IMR-90 (cell line): Measurements from ENCODE around the gene NSD2. TPM values are rescaled to one million over a fixed set of nuclear protein-coding genes. Genes with fewer than 3 reads are reported as not detected.

Experiments used
- ATAC-seq: fragments of 200-7000 bp; cut with Tn5 transposase; 2 replicates; pipeline ENCODE4 v1.9.1; 2020; ENCODE audit warnings: low read depth, mild to moderate bottlenecking, moderate library complexity
- BruUV-seq: library from RNA; stranded (reverse); fragments of 400-500 nt; replicated peaks from 2 replicates; lab custom pipeline; 2021; lab: Mats Ljungman, UMichigan
- CTCF ChIA-PET: fragments of 300-600 bp; formaldehyde crosslinking; extraction: SDS; loops from one replicate; lab custom pipeline; 2021; ENCODE audit warnings: antibody characterized with exemption; lab: Yijun Ruan, JAX
- POLR2A ChIA-PET: fragments of 300-600 bp; sonication (Branson Sonifier 250); formaldehyde crosslinking; loops from one replicate; lab custom pipeline; 2022; ENCODE audit warnings: antibody characterized with exemption; ENCODE audit not compliant: unreplicated experiment; lab: Charles Lee
- DNase-seq: peaks from one replicate; pipeline ENCODE4 v3.0.0; 2013
- H2AFZ ChIP-seq: replicated peaks from 2 replicates; pipeline ENCODE3; 2013; ENCODE audit warnings: low read length, mild to moderate bottlenecking; ENCODE audit not compliant: poor library complexity
- H2AK5ac ChIP-seq: 2 replicates; pipeline ENCODE4 v1.6.1; 2013; ENCODE audit warnings: low read depth, low read length, inconsistent platforms
- H2AK9ac ChIP-seq: replicated peaks from 2 replicates; pipeline ENCODE3; 2013; ENCODE audit warnings: mild to moderate bottlenecking, low read depth, low read length, moderate library complexity; ENCODE audit not compliant: poor library complexity
- H2BK120ac ChIP-seq: 2 replicates; pipeline ENCODE4 v1.6.1; 2013; ENCODE audit warnings: low read depth, low read length, inconsistent platforms
- H2BK15ac ChIP-seq: 3 replicates; pipeline ENCODE4 v1.6.1; 2013; ENCODE audit warnings: low read depth, low read length, inconsistent platforms
- H2BK20ac ChIP-seq: 2 replicates; pipeline ENCODE4 v1.6.1; 2013; ENCODE audit warnings: low read depth, mild to moderate bottlenecking, inconsistent platforms, low read length, moderate library complexity
- H2BK5ac ChIP-seq: 2 replicates; pipeline ENCODE4 v1.6.1; 2013; ENCODE audit warnings: mild to moderate bottlenecking, low read depth, low read length, inconsistent platforms; ENCODE audit not compliant: poor library complexity, severe bottlenecking
- H3K14ac ChIP-seq: replicated peaks from 2 replicates; pipeline ENCODE4 v1.6.1; 2013; ENCODE audit warnings: low read depth, low read length, inconsistent platforms
- H3K18ac ChIP-seq: 2 replicates; pipeline ENCODE4 v1.6.1; 2013; ENCODE audit warnings: low read depth, low read length, control low read depth
- H3K23ac ChIP-seq: 2 replicates; pipeline ENCODE4 v1.6.1; 2013; ENCODE audit warnings: low read depth, low read length, inconsistent platforms
- H3K27ac ChIP-seq: 2 replicates; pipeline ENCODE4 v1.5.1; 2013; ENCODE audit warnings: mild to moderate bottlenecking, control low read depth, low read length; ENCODE audit not compliant: insufficient read depth
- H3K27me3 ChIP-seq: 2 replicates; pipeline ENCODE4 v1.6.1; 2013; ENCODE audit warnings: low read length; ENCODE audit not compliant: control insufficient read depth, insufficient read depth
- H3K36me3 ChIP-seq: 2 replicates; pipeline ENCODE4 v1.6.1; 2013; ENCODE audit warnings: low read length, mixed read lengths; ENCODE audit not compliant: control insufficient read depth, insufficient read depth
- H3K4ac ChIP-seq: 2 replicates; pipeline ENCODE4 v1.6.1; 2013; ENCODE audit warnings: low read depth, low read length, inconsistent platforms
- H3K4me1 ChIP-seq: 2 replicates; pipeline ENCODE4 v1.6.1; 2013; ENCODE audit warnings: low read length, mixed read lengths; ENCODE audit not compliant: control insufficient read depth, insufficient read depth
- H3K4me2 ChIP-seq: 2 replicates; pipeline ENCODE4 v1.6.1; 2013; ENCODE audit warnings: low read depth, mild to moderate bottlenecking, control low read depth, low read length, moderate library complexity
- H3K4me3 ChIP-seq: 2 replicates; pipeline ENCODE4 v1.5.1; 2013; ENCODE audit warnings: low read depth, mild to moderate bottlenecking, control low read depth, low read length, moderate library complexity; ENCODE audit not compliant: insufficient read depth
- H3K56ac ChIP-seq: 2 replicates; pipeline ENCODE4 v1.6.1; 2013; ENCODE audit warnings: low read length, inconsistent platforms; ENCODE audit not compliant: insufficient read depth; ENCODE audit errors: extremely low read depth
- H3K79me1 ChIP-seq, 2 experiments: 2 replicates each; pipeline ENCODE4 v1.6.1; 2013; ENCODE audit warnings: low read length in 2 of 2, inconsistent platforms in 1 of 2, low read depth in 1 of 2
- H3K9ac ChIP-seq: 2 replicates; pipeline ENCODE4 v1.6.1; 2013; ENCODE audit warnings: low read depth, low read length, control low read depth
- H3K9me1 ChIP-seq: 2 replicates; pipeline ENCODE4 v1.6.1; 2013; ENCODE audit warnings: low read length, inconsistent platforms; ENCODE audit not compliant: insufficient read depth
- H3K9me3 ChIP-seq: 2 replicates; pipeline ENCODE4 v1.6.1; 2013; ENCODE audit warnings: low read length; ENCODE audit not compliant: control insufficient read depth, insufficient read depth
- H4K20me1 ChIP-seq: 2 replicates; pipeline ENCODE4 v1.6.1; 2013; ENCODE audit warnings: low read length, inconsistent platforms; ENCODE audit not compliant: insufficient read depth
- H4K5ac ChIP-seq: 2 replicates; pipeline ENCODE4 v1.6.1; 2013; ENCODE audit warnings: mild to moderate bottlenecking, low read depth, low read length, control low read depth
- H4K8ac ChIP-seq, 2 experiments: 2 replicates each; pipeline ENCODE4 v1.6.1; 2013; ENCODE audit warnings: low read depth in 2 of 2, low read length in 2 of 2, control low read depth in 1 of 2, inconsistent platforms in 1 of 2
- H4K91ac ChIP-seq: 2 replicates; pipeline ENCODE4 v1.6.1; 2013; ENCODE audit warnings: low read depth, low read length, inconsistent platforms; ENCODE audit not compliant: insufficient read depth
- CEBPB ChIP-seq: IDR thresholded peaks from 2 replicates; pipeline ENCODE4 v1.6.1; 2012; ENCODE audit warnings: low read depth, low read length, improper control_type of control experiment
- MAZ ChIP-seq: IDR thresholded peaks from 2 replicates; pipeline ENCODE4 v1.6.1; 2012; ENCODE audit warnings: low read depth, mild to moderate bottlenecking, low read length, improper control_type of control experiment, moderate library complexity, borderline replicate concordance
- WGBS, 2 experiments: methylation state at CpG; one replicate each; pipeline versions ENCODE4 v1.1.5 to v1.1.7; 2013; ENCODE audit warnings: missing lambda C conversion rate in 2 of 2; ENCODE audit not compliant: insufficient read length in 1 of 2; ENCODE audit errors: extremely low coverage in 2 of 2; 5-methylcytosine and 5-hydroxymethylcytosine counted together
- dilution Hi-C: fragments of 300-500 bp; cut with HindIII; formaldehyde crosslinking; loops from one replicate; pipeline ENCODE4 v1.14.3; 2018; ENCODE audit warnings: low sequenced_read_pairs; ENCODE audit not compliant: unreplicated experiment
- in situ Hi-C: fragments of 300-500 bp; cut with MboI; formaldehyde crosslinking; loops from 3 replicates; pipeline ENCODE4 v1.14.3; 2019; ENCODE audit warnings: low sequenced_read_pairs, inconsistent platforms, mixed read lengths
- intact Hi-C: fragments of 100-400 bp; cut with micrococcal nuclease; formaldehyde crosslinking; loops from 2 replicates; pipeline ENCODE4 v1.10.0; 2022
- polyA plus RNA-seq, 3 experiments: library from polyadenylated mRNA; depleted of rRNA; stranded (reverse); fragments of >200 nt; gene quantifications; 2 replicates each; pipeline ENCODE4 v1.2.3, GENCODE V29; 2012; ENCODE audit warnings: low replicate concordance in 1 of 3
- total RNA-seq: library from RNA; depleted of rRNA; stranded (reverse); fragments of >200 nt; gene quantifications from 2 replicates; pipeline ENCODE4 v1.2.3, GENCODE V29; 2012

Gene NSD2
- total and polyA plus RNA-seq, 2 of the 4 experiments (the other 2 are of a cell fraction): 35.9 to 68.1 TPM

DNA sequence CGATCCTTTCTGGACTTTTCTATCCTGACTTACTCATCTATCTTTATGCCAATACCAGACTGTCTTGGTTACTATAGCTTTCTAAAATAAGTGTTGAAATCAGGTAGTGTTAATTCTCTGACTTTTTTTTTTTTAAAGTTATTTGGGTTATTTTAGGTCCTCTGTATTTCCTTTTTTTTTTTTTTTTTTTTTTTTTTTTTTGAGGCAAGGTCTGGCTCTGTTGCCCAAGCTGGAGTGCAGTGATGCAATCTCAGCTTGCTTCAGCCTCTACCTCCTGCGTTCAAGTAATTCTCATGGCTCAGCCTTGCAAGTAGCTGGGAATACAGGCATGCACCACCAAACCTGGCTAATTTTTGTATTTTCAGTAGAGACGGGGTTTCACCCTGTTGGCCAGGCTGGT lies 140.4 kb downstream of the NSD2 start:
- ChIA-PET CTCF (no interaction called here), POLR2A (no interaction called here)
- dilution Hi-C loops: no loop called here
- Histone ChIP-seq H4K8ac (no peak overlapping the region), H3K4me1 (peaks cover 6% of the 10 kb centered on the region; the same call in 1 of the 2 replicates), H3K9ac (no peak overlapping the region), H3K4me2 (no peak overlapping the region), H3K27me3 (peaks cover 10% of the 10 kb centered on the region), H4K20me1 (peaks cover 10% of the 10 kb centered on the region), H2AFZ (no peak overlapping the region), H2AK5ac (no peak overlapping the region), H3K79me1 (peaks cover 11 to 19% of the 10 kb centered on the region in 2 experiments), H4K5ac (no peak overlapping the region), H2BK20ac (no peak overlapping the region), H3K23ac (no peak overlapping the region), H3K4ac (no peak overlapping the region), H3K9me3 (no peaks in the 10 kb centered on the region), H3K56ac (no peak overlapping the region), H2AK9ac (no peak overlapping the region), H3K14ac (no peak overlapping the region), H2BK120ac (no peak overlapping the region), H3K27ac (no peak overlapping the region), H3K4me3 (no peak overlapping the region), H3K9me1 (peaks cover 4% of the 10 kb centered on the region), H3K36me3 (no peaks in the 10 kb centered on the region), H3K18ac (no peak overlapping the region), H2BK5ac (no peak overlapping the region), H2BK15ac (no peak overlapping the region), H4K91ac (no peak overlapping the region)
- no TSS peak for BruUV-seq
- DNase-seq (no peak), ATAC-seq (no peak)
- intact Hi-C loops: no loop called here
- no peak for TF ChIP-seq MAZ
- peak; percentile 41 for TF ChIP-seq CEBPB
- WGBS, 2 experiments: no CpG with 5 or more reads among the region's 3 CpGs
- in situ Hi-C loops: no loop called here
